ENCODE data around the gene HLA-DQA1. TPM values are rescaled to one million over a fixed set of nuclear protein-coding genes. Genes with fewer than 3 reads are reported as not detected.

HLA-DQA1 gene
- total RNA-seq, 1 donor from 2014 or later: 30.1 TPM

Other genes starting within 250 kb of the HLA-DQA1 start
- not detected for gene BTNL2, start 230.2 kb upstream of the HLA-DQA1 start, total RNA-seq
- 297 TPM for gene HLA-DRA, start 197.5 kb upstream of the HLA-DQA1 start, total RNA-seq
- gene HLA-DRB5, start 107.1 kb upstream of the HLA-DQA1 start, total RNA-seq: 1.8 TPM
- 109 TPM for gene HLA-DRB1, start 47.6 kb upstream of the HLA-DQA1 start, total RNA-seq
- 6.3 TPM for gene HLA-DQB1, start 29.3 kb downstream of the HLA-DQA1 start, total RNA-seq
- 5.7 TPM for gene HLA-DQA2, start 104.0 kb downstream of the HLA-DQA1 start, total RNA-seq
- 8.1 TPM for gene HLA-DQB2, start 126.1 kb downstream of the HLA-DQA1 start, total RNA-seq
- gene HLA-DOB, start 179.6 kb downstream of the HLA-DQA1 start, total RNA-seq: 1.9 TPM
- gene TAP2, start 201.3 kb downstream of the HLA-DQA1 start, total RNA-seq: 40.1 TPM
- 44.9 TPM for gene PSMB8, start 206.6 kb downstream of the HLA-DQA1 start, total RNA-seq
- gene TAP1, start 216.3 kb downstream of the HLA-DQA1 start, total RNA-seq: 26.3 TPM
- gene PSMB9, start 216.8 kb downstream of the HLA-DQA1 start, total RNA-seq: 20.1 TPM